Right lobe of liver (tissue), 6 donors: ENCODE data around the gene ARVCF. TPM values are rescaled to one million over a fixed set of nuclear protein-coding genes. Genes with fewer than 3 reads are reported as not detected.

Experiments
- ATAC-seq, 4 donors: fragments of 200-7000 bp; cut with Tn5 transposase; one replicate each; pipeline ENCODE4 v1.9.1; 2020; ENCODE audit warnings: mild to moderate bottlenecking in 4 of 4, moderate library complexity in 4 of 4
- DNase-seq, 3 donors: peaks; one replicate each; pipeline ENCODE4 v3.0.0-alpha.2; 2020
- H3K27ac ChIP-seq, 3 donors: fragments of 200-600 bp; one replicate each; pipeline ENCODE4 v1.8.0; 2022
- H3K27me3 ChIP-seq, 2 donors: fragments of 200-600 bp; one replicate each; pipeline ENCODE4 v1.8.0; 2022
- H3K36me3 ChIP-seq, 4 donors: fragments of 200-600 bp; sonication (generic) in 1 of 4; one replicate each; pipeline versions ENCODE4 v1.5.1 to v1.8.0; 2017 to 2022; ENCODE audit warnings: control low read depth in 1 of 4
- H3K4me1 ChIP-seq, 4 donors: fragments of 200-600 bp; sonication (generic) in 1 of 4; one replicate each; pipeline versions ENCODE4 v1.5.1 to v1.8.0; 2017 to 2022; ENCODE audit warnings: control low read depth in 1 of 4
- H3K4me3 ChIP-seq, 3 donors: fragments of 200-600 bp; one replicate each; pipeline ENCODE4 v1.8.0; 2022
- H3K9me3 ChIP-seq, 4 donors: fragments of 200-600 bp; sonication (generic) in 1 of 4; one replicate each; pipeline versions ENCODE4 v1.5.1 to v1.8.0; 2017 to 2022; ENCODE audit warnings: control low read depth in 1 of 4
- CTCF ChIP-seq, 4 donors: fragments of 200-600 bp in 3 of 4; fragments of 450-650 bp in 1 of 4; IDR thresholded peaks; one replicate each; pipeline versions ENCODE4 v1.5.1 to v1.8.0; 2016 to 2022; ENCODE audit warnings: antibody characterized with exemption in 4 of 4, mild to moderate bottlenecking in 2 of 4
- POLR2A ChIP-seq: fragments of 450-650 bp; IDR thresholded peaks from one replicate; pipeline ENCODE4 v1.6.1; 2017; ENCODE audit warnings: antibody characterized with exemption, mild to moderate bottlenecking
- WGBS: methylation state at CpG from one replicate; pipeline ENCODE4 v1.1.6; 2018; ENCODE audit warnings: low coverage, low lambda C conversion rate; ENCODE audit not compliant: insufficient coverage; ENCODE audit errors: missing lambda C conversion rate; 5-methylcytosine and 5-hydroxymethylcytosine counted together
- intact Hi-C, 2 donors: fragments of 100-400 bp; cut with DNase I; formaldehyde crosslinking; loops; one replicate each; pipeline versions ENCODE4 v1.11.2 to v1.14.1; 2022
- total RNA-seq, 6 experiments: library from RNA; depleted of rRNA in 2 of 6; stranded (reverse); fragments of >200 nt in 2 of 6; fragmentation: NEBNext Ultra II Directional in 3 of 6; extraction: Animal tissue kit (Norgen Biotek cat#: 25700) in 3 of 6; gene quantifications; one replicate each; pipeline versions ENCODE4 v1.1.0 to v1.2.4, GENCODE V29; 2016 to 2023
- donor health status: DM: no; HTN: yes; CAD: no.
- donor health status: DM: no; HTN: no; CAD: no.
- donor health status: DM: no; HTN: no; CAD: no.
- donor health status: DM: no; HTN: yes; CAD: no.
- donor health status: DM: no; HTN: yes; CAD: no.

ARVCF gene
- total RNA-seq, 6 experiments from 2014 or later: 11.5 to 40.9 (median 20.7) TPM

DNA sequence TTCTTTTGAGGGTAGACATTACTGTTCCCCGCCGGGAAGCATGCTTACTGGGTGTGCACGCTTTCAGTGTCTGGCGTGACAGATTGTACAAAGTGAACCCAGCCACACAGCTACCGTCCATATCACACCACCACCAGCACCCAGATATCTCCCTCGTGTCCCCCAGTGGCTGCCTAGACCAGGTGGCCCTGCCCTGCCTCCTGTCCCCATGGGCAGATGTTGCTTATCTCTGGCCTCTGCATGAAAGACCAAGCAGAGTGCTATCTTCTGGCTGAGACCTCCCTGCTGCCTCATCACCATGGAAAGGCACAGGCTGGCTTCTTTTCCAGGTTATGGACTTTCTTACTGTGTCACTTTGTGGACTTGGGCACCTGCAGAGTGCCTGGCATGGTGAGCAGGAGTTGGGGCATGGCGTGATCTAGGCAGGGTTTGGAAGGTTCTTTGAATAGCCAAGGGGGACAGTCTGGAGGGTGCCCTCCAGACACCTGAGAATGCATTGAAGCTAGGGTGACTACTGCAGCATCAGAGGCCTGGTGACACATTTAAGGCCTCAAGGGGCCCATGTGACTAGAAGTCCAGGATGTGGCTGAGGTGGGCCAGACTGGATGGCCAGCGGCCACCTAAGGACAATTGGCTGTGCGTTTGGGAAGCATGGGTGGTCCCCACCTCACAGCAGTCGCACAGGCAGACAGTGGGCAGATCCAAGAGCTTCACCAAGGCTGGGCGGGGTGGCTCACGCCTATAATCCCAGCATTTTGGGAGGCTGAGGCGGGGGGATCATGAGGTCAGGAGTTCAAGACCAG, 9.0 kb upstream of the ARVCF start:
- peaks cover 0 to 13% (median 0%) of the 10 kb centered on the region in 4 donors for H3K4me1 ChIP-seq
- peaks cover 0 to 3% (median 0%) of the 10 kb centered on the region in 4 donors for H3K36me3 ChIP-seq
- DNase-seq: peak in 1 of 3 donors; percentile 44
- 100% methylated on average over 6 of the region's 13 CpGs for WGBS
- H3K27ac ChIP-seq: no peak overlapping the region
- TF ChIP-seq POLR2A: no peak
- no peak for TF ChIP-seq CTCF (IDR thresholded peaks at IDR 0.05)
- H3K4me3 ChIP-seq: no peak overlapping the region
- no peaks in the 10 kb centered on the region for H3K27me3 ChIP-seq
- no peak for ATAC-seq
- intact Hi-C loops: loop anchor here in 1 of 2 donors (10.0 kb wide), 1 partner anchor 51 kb away; no protein-coding TSS in a partner anchor
- H3K9me3 ChIP-seq: no peaks in the 10 kb centered on the region

GRCh38 chr22:20024650-20025397, 8.2 kb upstream of the ARVCF start:
- no peak for ATAC-seq
- intact Hi-C loops: loop anchor here in 1 of 2 donors (10.0 kb wide), 1 partner anchor 50 kb away; no protein-coding TSS in a partner anchor

DNA sequence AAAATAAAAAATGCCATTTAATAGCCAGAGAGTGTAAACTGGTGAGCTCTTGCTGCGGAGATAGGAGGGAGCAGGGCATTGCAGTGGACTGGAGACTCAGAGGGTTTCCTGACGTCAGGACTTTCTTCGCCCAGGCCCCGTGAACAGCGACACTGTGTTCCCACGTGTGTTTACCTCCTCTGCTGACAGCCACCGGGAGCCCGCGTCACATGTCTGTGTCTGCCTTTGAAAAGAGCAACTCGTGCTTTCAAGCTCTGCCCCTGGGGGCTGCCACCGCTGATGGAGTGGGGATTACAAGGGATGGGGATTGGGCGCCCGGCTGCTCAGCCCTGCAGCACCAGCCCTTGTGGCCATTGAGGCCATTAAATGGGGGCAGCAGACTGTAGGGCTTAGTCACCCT, 7.6 kb upstream of the ARVCF start:
- WGBS: 98% methylated on average over 10 of the region's 13 CpGs
- intact Hi-C loops: loop anchor here in 1 of 2 donors (10.0 kb wide), 1 partner anchor 49 kb away; no protein-coding TSS in a partner anchor
- ATAC-seq (no peak), DNase-seq (peak in 1 of 3 donors; percentile 40)
- Histone ChIP-seq H3K27me3 (no peaks in the 10 kb centered on the region), H3K27ac (no peak overlapping the region), H3K36me3 (peaks cover 0 to 3% (median 0%) of the 10 kb centered on the region in 4 donors), H3K4me3 (no peak overlapping the region), H3K9me3 (no peaks in the 10 kb centered on the region), H3K4me1 (peaks cover 0 to 18% (median 0%) of the 10 kb centered on the region in 4 donors)
- TF ChIP-seq CTCF (IDR thresholded peaks at IDR 0.05): no peak
- TF ChIP-seq POLR2A: no peak

More at GRCh38 chr22:20024650-20025397, 8.2 kb upstream of the ARVCF start:
- Histone ChIP-seq H3K36me3 (peaks cover 0 to 3% (median 0%) of the 10 kb centered on the region in 4 donors), H3K9me3 (no peaks in the 10 kb centered on the region), H3K4me3 (no peak overlapping the region), H3K27me3 (no peaks in the 10 kb centered on the region), H3K4me1 (peaks cover 0 to 18% (median 0%) of the 10 kb centered on the region in 4 donors), H3K27ac (no peak overlapping the region)
- peak in 1 of 3 donors; percentile 35 for DNase-seq
- TF ChIP-seq CTCF (IDR thresholded peaks at IDR 0.05) (no peak), POLR2A (no peak)
- 80% methylated on average over 2 of the region's 15 CpGs for WGBS

GRCh38 chr22:20022978-20023613, 6.5 kb upstream of the ARVCF start:
- Histone ChIP-seq H3K27me3 (no peaks in the 10 kb centered on the region), H3K9me3 (no peaks in the 10 kb centered on the region), H3K27ac (peak overlapping the region in 1 of 3 donors; percentile 92), H3K4me3 (no peak overlapping the region), H3K36me3 (peaks cover 0 to 3% (median 0%) of the 10 kb centered on the region in 4 donors), H3K4me1 (peaks cover 0 to 18% (median 0%) of the 10 kb centered on the region in 4 donors)
- 48% methylated on average over 10 of the region's 10 CpGs for WGBS
- ATAC-seq (no peak), DNase-seq (no peak)
- no peak for TF ChIP-seq CTCF (IDR thresholded peaks at IDR 0.05)
- no peak for TF ChIP-seq POLR2A
- intact Hi-C loops: loop anchor here in 1 of 2 donors (10.0 kb wide), 1 partner anchor 48 kb away; no protein-coding TSS in a partner anchor
